Hematopoietic multipotent progenitor cell treated with erythropoietin and hydrocortisone succinate and interleukin-3 and kit ligand, for 15 days (in vitro differentiated cells): Measurements from ENCODE around the gene OR52J3.

ENCODE experiments used
- DNase-seq: peaks from one replicate; pipeline ENCODE4 v3.0.0-alpha.2; 2015; ENCODE audit warnings: low spot score

Gene OR52J3

DNA sequence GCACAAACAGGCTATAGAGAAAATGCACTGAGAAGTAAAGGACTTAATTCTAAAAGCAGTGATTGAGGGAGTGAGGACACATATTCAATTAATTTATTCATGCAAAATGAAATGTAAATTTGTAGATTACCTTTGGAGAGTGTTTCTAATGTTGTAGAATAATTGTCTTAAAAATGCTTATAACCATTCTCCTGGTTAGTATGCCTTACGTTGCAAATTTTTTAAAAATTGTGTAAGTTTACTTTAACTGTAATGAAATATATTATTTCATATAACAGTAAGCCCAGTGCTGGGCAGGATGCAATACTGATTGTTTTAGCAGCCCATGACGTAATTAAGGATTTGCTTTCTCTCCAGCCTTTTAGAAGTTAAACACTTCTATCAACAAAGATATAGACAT, 49.7 kb downstream of the OR52J3 start:
- no peak for DNase-seq
